HK-2 (cell line): ENCODE results near the gene LDLRAD4.
"Not testable (repeated sequence)": the region's sequence is repeated elsewhere in the genome, so short reads cannot be mapped to it uniquely, and the experiment has no call there.

Experiments
- DNase-seq: peaks from one replicate; pipeline ENCODE4 v3.0.0-alpha.2; 2018; ENCODE audit not compliant: unreplicated experiment

The LDLRAD4 gene

DNA sequence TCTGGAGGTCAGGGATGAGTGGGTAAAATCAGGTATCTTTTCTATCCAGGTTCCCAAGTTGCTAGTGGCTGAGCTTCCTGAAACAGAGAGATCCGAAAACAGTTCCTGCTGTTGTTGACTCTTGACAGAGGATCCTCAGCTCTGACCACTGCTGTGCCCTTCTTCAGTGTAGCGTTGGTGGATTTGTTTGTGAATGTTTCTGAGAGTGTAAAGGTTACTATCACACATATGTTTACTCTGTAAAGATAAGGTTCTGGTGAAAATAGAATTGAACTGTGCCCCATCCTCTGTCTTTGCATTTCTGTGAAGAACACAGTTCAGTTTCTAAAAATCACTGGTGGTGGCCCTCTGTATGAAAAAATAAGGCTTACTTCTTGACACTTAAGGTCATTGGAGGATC lies 119.8 kb downstream of the LDLRAD4 start:
- DNase-seq, result no peak

DNA sequence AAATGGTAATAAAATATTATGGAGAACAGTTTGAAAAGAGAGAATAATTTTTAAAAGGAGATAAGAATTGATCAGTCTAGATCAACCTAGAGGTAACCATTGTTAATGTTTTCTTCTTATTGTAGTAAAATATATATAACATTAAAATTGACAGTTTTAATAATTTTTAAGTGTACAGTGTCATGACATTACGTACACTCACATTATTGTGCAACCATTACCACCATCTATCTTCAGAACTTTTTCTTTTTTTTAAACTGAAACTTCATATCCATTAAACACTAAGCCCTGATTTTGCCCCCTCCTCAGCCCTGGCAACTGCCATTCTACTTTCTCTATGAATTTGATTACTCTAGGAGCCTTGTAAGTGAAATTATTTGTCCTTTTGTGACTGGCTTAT lies 121.1 kb downstream of the LDLRAD4 start:
- no peak for DNase-seq

DNA sequence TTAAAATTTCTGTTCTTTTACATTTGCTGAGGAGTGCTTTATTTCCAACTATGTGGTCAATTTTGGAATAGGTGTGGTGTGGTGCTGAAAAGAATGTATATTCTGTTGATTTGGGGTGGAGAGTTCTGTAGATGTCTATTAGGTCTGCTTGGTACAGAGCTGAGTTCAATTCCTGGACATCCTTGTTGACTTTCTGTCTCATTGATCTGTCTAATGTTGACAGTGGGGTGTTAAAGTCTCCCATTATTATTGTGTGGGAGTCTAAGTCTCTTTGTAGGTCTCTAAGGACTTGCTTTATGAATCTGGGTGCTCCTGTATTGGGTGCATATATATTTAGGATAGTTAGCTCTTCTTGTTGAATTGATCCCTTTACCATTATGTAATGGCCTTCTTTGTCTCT lies 127.9 kb downstream of the LDLRAD4 start:
- DNase-seq, result not testable (repeated sequence)

DNA sequence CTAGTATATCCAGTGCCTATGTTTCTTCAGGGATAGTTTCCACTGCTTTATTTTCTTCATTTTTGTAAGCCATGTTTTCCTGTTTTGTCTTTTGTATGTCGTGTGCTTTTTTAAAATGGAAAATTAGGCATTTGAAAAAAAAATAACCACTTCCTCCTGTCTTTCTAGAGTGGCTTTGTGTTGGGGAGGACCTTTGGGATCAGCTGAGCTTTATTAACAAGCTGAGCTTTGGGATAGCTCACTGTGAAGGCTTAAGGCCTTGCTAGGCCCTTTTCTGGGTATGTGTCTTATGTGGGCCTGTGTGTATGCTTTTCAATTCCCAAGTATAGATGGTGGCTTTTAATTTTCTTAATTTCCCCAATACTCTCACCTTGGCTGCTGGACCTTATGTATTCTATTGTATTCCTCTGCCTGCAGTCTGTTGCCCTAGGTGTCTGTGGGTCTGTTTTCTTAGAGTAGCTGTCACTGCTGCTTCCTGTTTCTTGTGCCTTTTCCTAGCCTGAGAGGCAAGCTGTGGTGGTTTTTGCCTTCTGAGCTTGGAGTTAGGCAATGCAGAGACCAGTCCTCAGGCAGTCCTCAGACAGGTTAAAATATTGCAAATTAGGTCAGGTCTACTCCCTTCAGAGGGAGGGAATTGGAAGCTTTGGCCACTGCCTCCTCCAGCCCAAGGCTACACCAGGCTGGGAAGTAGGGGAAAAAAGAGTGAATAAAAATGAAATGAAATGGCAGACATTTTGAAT lies 134.7 kb downstream of the LDLRAD4 start:
- no peak for DNase-seq

DNA sequence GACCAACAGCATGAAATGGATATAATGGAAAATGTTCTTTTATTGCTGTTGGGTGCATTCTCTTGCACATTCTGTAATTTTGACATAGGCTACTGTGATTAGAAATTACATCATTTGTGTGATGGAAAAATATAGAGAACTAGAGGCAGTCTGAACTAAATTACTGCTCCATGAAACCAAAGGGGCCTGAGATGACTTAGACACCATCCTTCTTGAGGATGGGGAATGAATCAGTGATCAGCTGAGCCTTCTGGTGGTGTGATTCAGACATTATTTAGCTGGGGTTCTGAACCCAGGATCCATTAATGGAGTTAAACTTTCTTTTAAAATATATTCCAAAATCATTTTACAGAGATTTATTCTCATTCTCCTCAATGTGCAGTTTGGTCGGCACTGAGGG lies 135.8 kb downstream of the LDLRAD4 start:
- no peak for DNase-seq

DNA sequence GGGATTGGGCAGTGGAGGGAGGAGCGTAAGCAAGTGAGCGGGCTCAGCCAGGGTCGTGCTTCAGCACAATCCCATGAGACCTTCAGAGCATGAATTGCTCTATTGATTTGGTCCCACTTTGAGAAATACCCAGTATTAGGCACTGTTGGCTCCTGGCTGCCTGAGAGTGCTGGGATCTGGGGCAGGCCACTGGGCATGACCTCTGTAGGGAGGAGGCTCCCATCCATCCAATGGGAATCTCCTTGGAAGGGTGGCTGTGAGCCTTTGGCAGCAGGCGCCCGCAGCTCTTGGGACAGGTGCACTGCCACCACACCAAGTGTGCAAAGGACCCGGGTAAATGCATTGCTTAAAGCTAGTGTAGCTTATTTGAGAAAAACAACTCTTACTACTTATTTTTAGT lies 137.5 kb downstream of the LDLRAD4 start:
- DNase-seq, result no peak

DNA sequence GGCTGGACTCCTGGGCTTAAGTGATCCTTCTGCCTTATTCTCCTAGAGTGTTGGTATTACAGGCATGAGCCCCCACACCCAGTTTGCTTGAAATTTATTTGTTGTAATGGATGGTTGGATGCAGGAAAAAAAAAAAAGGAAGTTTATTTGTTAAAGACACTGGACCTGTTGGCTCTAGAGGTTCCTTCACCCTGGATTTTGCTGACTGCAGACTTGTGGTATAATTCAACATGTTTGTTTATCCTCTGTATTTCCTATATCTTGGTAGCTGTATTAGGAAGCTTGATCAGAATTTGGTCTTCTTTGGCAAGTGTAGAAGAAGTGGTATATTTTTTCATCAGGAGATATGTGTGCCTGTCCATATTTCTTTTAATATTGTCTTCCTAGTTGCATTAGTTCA lies 138.7 kb downstream of the LDLRAD4 start:
- DNase-seq, result no peak

DNA sequence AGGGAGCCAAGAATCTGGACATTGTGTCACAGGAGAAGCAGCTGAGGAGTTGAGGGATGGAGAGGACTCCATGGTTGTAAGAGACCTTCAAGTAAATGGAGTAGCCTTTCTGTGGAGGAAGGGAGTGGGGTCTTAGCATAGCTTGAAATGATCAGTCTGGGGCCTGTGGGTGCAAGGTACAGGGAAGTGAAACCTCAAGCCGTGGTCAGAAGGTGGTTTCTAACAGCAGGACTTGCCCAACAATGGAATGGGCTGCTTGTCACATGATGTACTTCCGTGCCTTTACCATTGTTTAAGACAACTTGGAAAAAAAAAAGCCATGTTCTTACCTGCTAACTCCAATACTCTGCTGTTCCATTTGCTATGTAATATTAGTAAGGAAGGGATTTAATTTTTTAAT lies 140.7 kb downstream of the LDLRAD4 start:
- no peak for DNase-seq

DNA sequence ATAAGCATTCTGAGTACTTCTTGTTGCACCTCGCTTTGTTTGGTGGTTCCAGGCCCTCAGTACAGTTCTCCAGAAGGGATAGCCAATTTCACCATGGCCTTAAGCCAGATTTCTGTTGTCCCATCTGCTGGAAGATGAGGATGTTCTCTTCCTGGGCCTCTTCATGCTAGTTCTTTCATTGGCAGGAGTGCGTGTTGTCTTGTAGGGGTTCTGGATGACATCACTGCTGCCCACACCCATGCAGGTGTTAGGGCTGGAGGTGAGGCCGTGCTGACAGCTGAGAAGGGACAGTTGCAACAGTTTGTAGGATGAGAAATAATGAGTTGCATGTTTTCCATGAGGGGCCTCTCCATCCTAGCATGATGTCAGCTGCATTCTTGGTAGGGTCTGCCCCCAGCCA lies 142.9 kb downstream of the LDLRAD4 start:
- DNase-seq, result no peak

DNA sequence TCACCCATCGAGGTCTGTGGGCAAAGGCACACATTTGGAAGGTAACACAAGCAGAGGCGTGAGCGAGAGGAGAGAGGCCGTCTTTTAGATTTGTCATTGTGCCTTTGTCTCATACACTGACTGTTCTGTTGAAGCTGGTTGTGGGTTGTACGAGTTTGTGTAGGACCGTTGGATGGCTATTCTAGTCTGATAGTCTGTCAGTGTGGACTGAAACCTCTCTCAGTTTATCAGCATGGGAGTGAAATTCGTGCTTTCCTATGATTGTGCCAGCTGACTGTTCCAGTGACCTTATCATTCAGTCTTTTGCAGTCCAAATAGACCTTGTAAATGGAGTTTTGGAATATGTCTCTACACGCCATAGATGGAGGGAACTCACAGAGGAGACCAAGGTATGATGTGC lies 143.5 kb downstream of the LDLRAD4 start:
- DNase-seq, result no peak

DNA sequence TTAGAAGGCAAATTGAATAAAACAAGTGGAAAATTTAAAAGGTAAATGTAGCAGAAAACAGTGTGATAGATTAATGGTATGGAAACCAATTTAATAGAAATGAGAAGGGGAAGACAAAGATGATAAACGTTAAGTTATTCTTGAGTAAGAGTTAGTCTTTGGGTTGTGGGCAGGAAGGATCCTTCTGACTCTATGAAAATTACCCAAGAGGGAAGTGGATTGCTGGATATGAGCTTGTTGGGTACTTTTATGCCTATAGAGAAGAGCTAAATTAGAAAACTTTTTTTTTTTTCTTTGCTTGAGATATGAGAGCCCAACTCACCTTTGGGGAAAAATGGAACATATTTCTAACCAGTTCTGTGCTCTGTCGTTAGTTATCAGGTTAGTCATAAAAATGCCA lies 144.0 kb downstream of the LDLRAD4 start:
- no peak for DNase-seq

DNA sequence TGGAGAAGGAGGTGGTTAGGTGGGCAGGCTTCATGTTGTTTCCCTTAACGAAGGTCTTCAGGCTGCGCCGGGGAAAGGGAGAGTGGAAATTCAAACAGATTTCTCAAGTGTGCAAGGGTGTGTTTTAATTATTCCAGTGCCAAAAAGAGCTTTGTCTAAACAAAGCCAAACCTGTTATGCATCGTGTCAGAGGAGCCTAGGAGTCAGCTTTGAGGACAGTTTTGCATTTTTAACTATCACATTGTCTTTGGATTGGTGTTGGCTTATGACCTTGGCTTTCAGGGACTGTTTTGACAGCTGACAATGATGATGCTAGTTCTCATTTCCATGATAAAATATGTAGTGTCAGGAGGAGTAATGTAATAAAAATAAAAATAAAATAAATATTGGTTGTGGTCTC lies 144.8 kb downstream of the LDLRAD4 start:
- DNase-seq, result no peak

DNA sequence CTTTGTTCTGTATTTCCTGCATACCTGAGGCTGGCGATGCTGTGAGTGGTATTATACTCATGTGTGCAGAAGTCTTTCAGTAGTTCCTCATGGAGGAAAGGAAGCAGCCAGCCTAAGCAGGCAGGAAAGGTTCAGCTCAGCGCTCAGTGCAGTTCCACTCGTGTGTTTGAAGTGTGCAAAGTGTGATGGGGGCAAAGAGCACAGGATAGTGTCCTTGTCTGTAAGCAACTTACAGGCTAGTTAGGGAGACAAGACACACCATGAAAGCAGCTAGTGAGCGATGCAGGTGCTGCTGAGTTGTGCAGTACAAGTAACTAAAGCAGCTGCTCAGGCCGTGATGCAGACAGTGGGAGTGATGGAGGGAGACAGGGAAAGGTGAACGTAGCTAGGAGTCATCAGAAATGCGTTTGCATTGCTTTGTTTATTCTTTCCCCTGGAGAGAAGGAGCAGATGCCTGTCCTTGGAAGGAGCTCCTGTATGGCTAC lies 146.2 kb downstream of the LDLRAD4 start:
- no peak for DNase-seq

DNA sequence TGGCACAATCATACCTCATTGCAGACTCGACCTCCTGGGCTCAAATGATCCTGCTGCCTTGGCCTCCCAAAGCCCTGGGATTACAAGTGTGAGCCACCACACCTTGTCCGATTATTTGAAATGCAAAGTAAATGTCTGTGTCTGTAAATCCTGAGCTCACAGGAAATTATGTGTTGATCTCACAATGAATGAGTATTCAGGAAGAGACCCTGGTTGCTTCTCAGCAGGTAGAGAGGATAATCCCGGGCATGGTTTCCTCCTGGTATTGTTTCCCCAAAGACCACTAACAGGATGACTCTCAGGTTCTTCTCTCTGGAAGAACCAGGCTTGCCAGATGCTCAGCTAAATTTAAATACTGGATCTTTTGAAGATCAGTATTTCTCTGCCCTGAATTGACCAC lies 147.6 kb downstream of the LDLRAD4 start:
- DNase-seq, result no peak

DNA sequence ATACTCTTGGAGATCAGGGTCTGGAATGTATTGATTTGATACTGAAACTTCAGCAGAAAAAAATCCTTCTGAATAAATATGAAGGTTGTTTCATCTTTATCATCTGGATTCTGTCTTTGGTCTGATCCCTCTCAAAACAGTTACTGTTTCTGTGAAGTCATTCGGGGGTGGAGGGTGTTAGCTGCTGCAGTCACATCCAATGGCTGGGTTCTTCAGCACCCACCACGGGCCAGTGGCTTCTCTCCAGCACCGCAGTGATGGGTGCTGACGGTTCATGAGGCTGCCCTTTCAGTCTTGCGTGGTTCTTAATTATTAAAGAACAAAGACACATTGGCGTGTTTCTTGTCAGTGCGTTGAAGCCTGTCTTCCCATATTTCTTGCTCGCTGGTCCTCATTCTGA lies 148.0 kb downstream of the LDLRAD4 start:
- no peak for DNase-seq

DNA sequence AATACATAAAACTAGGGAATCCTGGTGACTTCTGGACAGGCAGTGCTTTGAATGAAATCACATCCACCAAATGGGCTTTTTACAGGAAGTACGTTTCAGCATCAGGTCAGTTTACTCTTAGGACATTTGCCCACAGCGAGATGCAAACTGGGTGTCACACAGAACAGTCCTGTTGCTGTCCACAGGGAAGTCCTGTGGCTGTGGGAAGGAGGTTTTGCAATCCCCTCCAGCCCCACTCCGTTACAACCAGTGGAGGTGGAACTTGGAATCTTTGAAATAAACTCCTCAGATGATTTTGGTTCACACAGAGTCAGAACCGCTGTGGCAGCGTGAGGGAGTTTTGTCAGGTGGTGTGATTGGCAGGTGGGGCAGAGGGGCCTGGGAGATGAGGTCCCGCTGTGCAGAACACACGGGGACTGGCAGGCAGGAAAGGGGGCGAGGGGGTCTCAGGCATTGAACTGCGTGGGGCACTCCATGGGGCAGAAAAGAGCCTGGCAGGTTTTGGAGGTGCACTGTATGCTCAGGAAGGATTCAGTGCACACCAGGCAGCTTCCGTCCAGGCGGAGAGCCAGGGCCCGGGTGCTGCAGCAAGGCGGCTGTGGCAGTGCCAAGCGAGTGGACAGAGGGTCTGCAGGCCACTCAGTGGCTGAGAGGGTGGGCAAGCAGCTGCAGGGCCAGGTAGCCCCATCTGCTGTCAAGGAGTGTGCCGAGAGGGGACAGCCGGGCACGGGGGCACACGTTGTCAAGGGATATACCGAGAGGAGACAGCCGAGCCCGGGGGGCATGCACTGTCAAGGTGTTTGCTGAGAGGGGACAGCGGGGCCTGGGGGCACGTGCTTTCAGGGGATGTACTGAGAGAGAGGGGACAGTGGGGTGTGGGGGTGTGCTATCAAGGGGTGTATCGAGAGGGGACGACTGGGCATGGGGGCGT lies 148.7 kb downstream of the LDLRAD4 start:
- DNase-seq, result no peak

DNA sequence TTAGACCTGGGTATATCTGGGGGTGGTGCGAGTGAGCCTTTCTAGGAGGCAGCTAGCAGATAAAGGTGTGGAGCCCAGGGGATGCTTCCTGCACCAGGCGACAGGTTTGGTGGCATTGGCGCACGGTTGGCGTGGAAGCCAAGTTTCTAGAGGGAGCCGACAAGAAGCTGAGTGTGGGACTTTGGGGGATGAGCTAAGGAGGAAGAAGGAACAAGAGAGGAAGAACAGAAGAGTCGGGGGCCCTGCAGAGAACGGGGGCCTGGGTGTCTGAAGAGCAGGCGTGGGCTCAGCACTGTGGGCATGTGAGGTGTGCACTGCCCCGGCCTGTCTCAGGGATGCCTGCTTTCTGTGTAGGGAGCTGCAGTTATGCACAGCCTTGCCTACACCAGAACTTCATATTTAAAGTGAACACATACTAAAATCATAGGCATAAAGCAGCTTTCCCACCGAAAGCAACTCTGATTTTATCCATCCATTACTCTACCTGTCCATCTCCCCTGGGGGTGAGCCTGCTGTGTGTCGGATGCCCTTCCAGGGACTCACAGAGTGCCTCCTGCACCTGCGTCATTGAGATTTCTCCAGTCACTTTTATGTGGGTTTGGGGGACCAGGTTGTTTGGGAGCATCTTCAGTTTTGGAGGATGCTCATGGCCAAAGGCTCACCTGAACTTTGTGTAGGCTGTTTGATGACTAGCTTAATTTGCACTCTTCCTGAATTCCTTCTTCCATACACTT lies 149.7 kb downstream of the LDLRAD4 start:
- no peak for DNase-seq

DNA sequence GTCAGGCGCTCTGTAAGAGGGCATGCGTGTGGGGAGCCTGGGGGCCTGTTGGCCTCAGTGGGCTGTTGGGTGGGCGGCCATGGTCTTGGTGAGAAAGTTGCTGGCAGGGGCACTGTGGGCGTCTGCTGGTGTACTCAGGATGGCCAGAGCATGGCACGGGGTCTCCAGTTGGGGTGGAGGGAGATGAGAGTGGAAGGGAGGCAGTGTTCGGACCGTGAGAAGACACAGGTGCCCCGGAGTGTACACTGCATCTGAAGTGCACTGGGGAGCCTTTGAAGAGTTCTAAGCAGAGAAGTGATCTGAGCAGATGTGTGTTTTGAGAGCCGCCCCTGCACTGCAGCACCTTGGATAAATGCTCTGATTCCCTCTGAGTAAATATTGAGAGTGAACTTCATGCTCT lies 150.8 kb downstream of the LDLRAD4 start:
- no peak for DNase-seq

DNA sequence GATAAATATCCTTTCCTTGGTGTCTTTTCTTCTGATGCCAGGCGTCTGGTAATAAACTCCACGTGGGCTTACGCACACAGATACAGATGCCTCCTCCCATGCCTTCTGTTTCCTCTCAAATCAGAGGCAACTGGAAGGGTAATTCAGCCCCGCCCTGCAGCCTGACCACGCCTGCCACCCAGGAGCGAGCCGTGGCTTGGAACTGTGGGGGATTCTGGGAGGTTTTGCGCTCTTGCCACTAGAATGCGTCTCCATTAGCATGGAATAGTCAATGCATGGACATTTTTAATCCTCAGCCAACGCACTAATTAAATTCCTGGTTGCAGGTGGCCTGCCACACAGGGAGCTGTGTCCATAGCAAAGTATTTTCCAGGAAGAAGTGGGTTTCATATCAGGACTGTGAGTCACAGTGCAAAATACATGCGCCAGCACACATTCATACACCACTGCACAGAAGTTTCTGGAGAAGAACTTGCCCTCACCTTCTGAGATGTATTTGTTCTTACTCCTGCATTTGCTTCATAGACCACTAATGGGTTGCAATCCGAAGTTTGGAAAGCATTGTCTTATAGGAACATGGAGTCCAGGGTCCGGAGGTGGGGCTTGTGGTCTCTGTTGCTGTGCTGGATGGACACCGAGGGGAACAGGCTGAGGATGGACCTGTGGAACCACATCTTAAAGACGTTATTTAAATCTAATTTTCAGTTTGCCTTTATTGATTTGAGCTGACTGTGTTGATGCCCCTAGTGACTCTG lies 151.4 kb downstream of the LDLRAD4 start:
- peak; percentile 3 for DNase-seq

DNA sequence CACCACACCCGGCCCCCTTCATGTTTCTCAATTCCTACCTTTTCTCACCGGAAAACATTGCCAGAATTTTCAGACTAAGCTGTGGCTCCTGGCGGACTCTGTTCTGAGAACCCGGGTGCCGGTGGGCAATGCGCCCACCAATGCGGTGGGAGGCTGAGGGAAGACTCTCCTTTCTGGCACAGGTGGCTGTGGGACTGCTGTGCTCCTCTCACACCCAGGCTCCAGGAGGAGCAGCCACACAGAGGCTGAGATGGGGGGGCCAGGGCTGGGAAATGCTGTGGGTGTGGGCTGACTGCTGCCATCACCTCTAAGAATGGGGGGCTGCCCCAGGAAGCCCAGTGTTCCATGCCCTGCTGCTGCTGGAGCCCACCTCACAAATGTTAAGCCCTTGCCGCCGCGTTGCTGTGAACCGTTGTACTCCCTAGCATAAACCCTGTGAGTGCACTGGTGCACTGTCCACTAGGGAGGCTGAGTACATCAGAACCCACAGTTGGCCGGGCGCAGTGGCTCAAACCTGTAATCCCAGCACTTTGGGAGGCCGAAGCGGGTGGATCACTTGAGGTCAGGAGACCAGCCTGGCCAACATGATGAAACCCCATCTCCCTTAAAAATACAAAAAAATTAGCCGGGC lies 152.6 kb downstream of the LDLRAD4 start:
- DNase-seq, result no peak
